H9 (cell line): Measurements from ENCODE around the gene KCNMA1. TPM values are rescaled to one million over a fixed set of nuclear protein-coding genes. Genes with fewer than 3 reads are reported as not detected.

ENCODE experiments used
- DNase-seq: peaks from one replicate; pipeline ENCODE4 v3.0.0-alpha.2; 2017
- H2AFZ ChIP-seq: one replicate; pipeline ENCODE4 v1.6.1; 2013; ENCODE audit warnings: mild to moderate bottlenecking, low read length, control low read depth, moderate library complexity
- H2AK5ac ChIP-seq: 2 replicates; pipeline ENCODE4 v1.6.1; 2013; ENCODE audit warnings: low read length, control low read depth, mixed read lengths; ENCODE audit not compliant: insufficient read length
- H2BK120ac ChIP-seq: one replicate; pipeline ENCODE4 v1.6.1; 2013; ENCODE audit warnings: low read depth, mild to moderate bottlenecking, low read length, control low read depth, inconsistent platforms; ENCODE audit not compliant: poor library complexity, severe bottlenecking
- H2BK12ac ChIP-seq: 2 replicates; pipeline ENCODE4 v1.6.1; 2013; ENCODE audit warnings: low read length, control low read depth, mixed read lengths, low read depth; ENCODE audit not compliant: insufficient read length
- H2BK15ac ChIP-seq: 2 replicates; pipeline ENCODE4 v1.6.1; 2013; ENCODE audit warnings: low read depth, low read length, control low read depth
- H2BK20ac ChIP-seq: one replicate; pipeline ENCODE4 v1.6.1; 2013; ENCODE audit warnings: low read depth, mild to moderate bottlenecking, low read length, control low read depth, inconsistent platforms; ENCODE audit not compliant: poor library complexity, severe bottlenecking
- H2BK5ac ChIP-seq: 2 replicates; pipeline ENCODE4 v1.6.1; 2013; ENCODE audit warnings: low read length, control low read depth, mixed read lengths; ENCODE audit not compliant: insufficient read length
- H3K14ac ChIP-seq: 2 replicates; pipeline ENCODE4 v1.6.1; 2013; ENCODE audit warnings: low read length, control low read depth; ENCODE audit not compliant: insufficient read depth
- H3K18ac ChIP-seq: 2 replicates; pipeline ENCODE4 v1.6.1; 2013; ENCODE audit warnings: low read depth, mild to moderate bottlenecking, mixed read lengths, low read length, control low read depth; ENCODE audit not compliant: insufficient read length
- H3K23ac ChIP-seq: 2 replicates; pipeline ENCODE4 v1.6.1; 2013; ENCODE audit warnings: low read length, control low read depth, mixed read lengths, low read depth; ENCODE audit not compliant: insufficient read length
- H3K23me2 ChIP-seq: 2 replicates; pipeline ENCODE4 v1.6.1; 2013; ENCODE audit warnings: low read depth, mild to moderate bottlenecking, mixed read lengths, low read length, control low read depth; ENCODE audit not compliant: insufficient read length, poor library complexity, severe bottlenecking
- H3K27ac ChIP-seq: 2 replicates; pipeline ENCODE4 v1.5.1; 2013; ENCODE audit warnings: low read length, control low read depth, mixed read lengths, low read depth; ENCODE audit not compliant: insufficient read length
- H3K27me3 ChIP-seq: 2 replicates; pipeline ENCODE4 v1.6.1; 2013; ENCODE audit warnings: low read length, control low read depth, inconsistent platforms; ENCODE audit not compliant: insufficient read depth
- H3K4ac ChIP-seq: 2 replicates; pipeline ENCODE4 v1.6.1; 2013; ENCODE audit warnings: low read depth, mild to moderate bottlenecking, control low read depth, inconsistent platforms, low read length, moderate library complexity
- H3K4me1 ChIP-seq: 2 replicates; pipeline ENCODE4 v1.6.1; 2013; ENCODE audit warnings: low read length, control low read depth, inconsistent platforms; ENCODE audit not compliant: insufficient read depth
- H3K4me2 ChIP-seq: 2 replicates; pipeline ENCODE4 v1.6.1; 2013; ENCODE audit warnings: low read length, control low read depth, mixed read lengths; ENCODE audit not compliant: insufficient read length, insufficient read depth
- H3K56ac ChIP-seq: 2 replicates; pipeline ENCODE4 v1.6.1; 2013; ENCODE audit warnings: low read depth, mild to moderate bottlenecking, mixed read lengths, low read length, control low read depth; ENCODE audit not compliant: insufficient read length
- H3K79me1 ChIP-seq: 2 replicates; pipeline ENCODE4 v1.6.1; 2013; ENCODE audit warnings: low read depth, mild to moderate bottlenecking, moderate library complexity, low read length, control low read depth, inconsistent platforms; ENCODE audit not compliant: insufficient read depth, poor library complexity, severe bottlenecking
- H3K79me2 ChIP-seq: 2 replicates; pipeline ENCODE4 v1.6.1; 2013; ENCODE audit warnings: low read length, control low read depth, inconsistent platforms; ENCODE audit not compliant: insufficient read depth
- H3K9ac ChIP-seq: 2 replicates; pipeline ENCODE4 v1.6.1; 2013; ENCODE audit warnings: low read length, control low read depth, mixed read lengths; ENCODE audit not compliant: insufficient read length; ENCODE audit errors: extremely low read depth
- H3K9me3 ChIP-seq: one replicate; pipeline ENCODE4 v1.6.1; 2013; ENCODE audit warnings: low read depth, low read length, inconsistent platforms; ENCODE audit not compliant: control insufficient read depth
- H3T11ph ChIP-seq: one replicate; pipeline ENCODE4 v1.6.1; 2013; ENCODE audit warnings: mild to moderate bottlenecking, low read length, control low read depth, inconsistent platforms
- H4K20me1 ChIP-seq: one replicate; pipeline ENCODE4 v1.6.1; 2013; ENCODE audit not compliant: control insufficient read depth, insufficient read length, insufficient read depth
- H4K5ac ChIP-seq: 2 replicates; pipeline ENCODE4 v1.6.1; 2013; ENCODE audit warnings: low read depth, mild to moderate bottlenecking, mixed read lengths, low read length, control low read depth; ENCODE audit not compliant: insufficient read length
- H4K8ac ChIP-seq: replicated peaks from 2 replicates; pipeline ENCODE4 v1.6.1; 2013; ENCODE audit warnings: low read length, control low read depth, mixed read lengths, low read depth; ENCODE audit not compliant: insufficient read length
- H4K91ac ChIP-seq: 2 replicates; pipeline ENCODE4 v1.6.1; 2013; ENCODE audit warnings: low read depth, mild to moderate bottlenecking, moderate library complexity, mixed read lengths, low read length, control low read depth; ENCODE audit not compliant: insufficient read length
- H3K27ac Mint-ChIP-seq, 3 experiments: 2 replicates in 2 of 3; 3 replicates in 1 of 3; pipeline ENCODE4 v1.8.0; 2020 to 2021; ENCODE audit warnings: mixed read lengths in 3 of 3, mild to moderate bottlenecking in 1 of 3, moderate library complexity in 1 of 3
- H3K27me3 Mint-ChIP-seq: 2 replicates; pipeline ENCODE4 v1.8.0; 2021; ENCODE audit warnings: low read depth, mild to moderate bottlenecking, moderate library complexity, mixed read lengths
- H3K36me3 Mint-ChIP-seq, 3 experiments: 2 replicates in 2 of 3; 3 replicates in 1 of 3; pipeline ENCODE4 v1.8.0; 2020 to 2021; ENCODE audit warnings: low read depth in 3 of 3, mixed read lengths in 3 of 3; ENCODE audit not compliant: insufficient read depth in 1 of 3
- H3K4me1 Mint-ChIP-seq, 2 experiments: 2 replicates each; pipeline ENCODE4 v1.8.0; 2020; ENCODE audit warnings: mixed read lengths in 2 of 2
- H3K4me3 Mint-ChIP-seq, 2 experiments: 2 replicates in 1 of 2; 3 replicates in 1 of 2; pipeline ENCODE4 v1.8.0; 2020 to 2021; ENCODE audit warnings: mild to moderate bottlenecking in 2 of 2, mixed read lengths in 2 of 2, moderate library complexity in 1 of 2
- H3K9me3 Mint-ChIP-seq, 2 experiments: 2 replicates in 1 of 2; 3 replicates in 1 of 2; pipeline ENCODE4 v1.8.0; 2020; ENCODE audit warnings: mild to moderate bottlenecking in 2 of 2, mixed read lengths in 2 of 2, moderate library complexity in 1 of 2
- CTCF ChIP-seq: fragments of 200-600 bp; sonication (generic); conservative IDR thresholded peaks from 3 replicates; pipeline ENCODE4 v1.8.0; 2021; ENCODE audit warnings: antibody characterized with exemption, mild to moderate bottlenecking
- WGBS: extraction: QIAGEN DNeasy Blood & Tissue Kit; methylation state at CpG from one replicate; pipeline ENCODE4 v1.1.7; 2013; ENCODE audit warnings: missing lambda C conversion rate, low lambda C conversion rate, mixed read lengths; ENCODE audit not compliant: insufficient read length; ENCODE audit errors: extremely low coverage; 5-methylcytosine and 5-hydroxymethylcytosine counted together
- total RNA-seq: library from RNA; stranded (reverse); gene quantifications from 2 replicates; pipeline ENCODE4 v1.2.1, GENCODE V29; 2021

Gene KCNMA1
- total RNA-seq, 1 experiment from 2014 or later, result 2.0 TPM

GRCh38 chr10:77505431-77506334 lies 131.9 kb downstream of the KCNMA1 start:
- H3K9me3 ChIP-seq, result no peaks in the 10 kb centered on the region
- Mint-ChIP-seq H3K4me1 (peaks cover 4% of the 10 kb centered on the region in 2 experiments; a peak in 3 of 4 replicates), H3K4me3 (no peak overlapping the region; a peak in 1 of 5 replicates), H3K9me3 (no peaks in the 10 kb centered on the region), H3K36me3 (no peaks in the 10 kb centered on the region), H3K27ac (no peak overlapping the region), H3K27me3 (peaks cover 3% of the 10 kb centered on the region; the same call in 1 of the 2 replicates)
- H4K91ac ChIP-seq, result no peak overlapping the region
- H2BK120ac ChIP-seq, result no peak overlapping the region
- H2BK20ac ChIP-seq, result no peak overlapping the region
- no peak overlapping the region for H3K23ac ChIP-seq
- H3K56ac ChIP-seq, result no peak overlapping the region
- no peaks in the 10 kb centered on the region for H3K4me1 ChIP-seq
- H3K9ac ChIP-seq, result no peak overlapping the region
- no peak overlapping the region for H2BK15ac ChIP-seq
- no peak overlapping the region for H2AK5ac ChIP-seq
- H3K79me2 ChIP-seq, result no peaks in the 10 kb centered on the region
- H3K4me2 ChIP-seq, result no peak overlapping the region
- no CpG with 5 or more reads among the region's 2 CpGs for WGBS
- H3K79me1 ChIP-seq, result no peaks in the 10 kb centered on the region
- no peak overlapping the region for H3T11ph ChIP-seq
- no peak overlapping the region for H3K14ac ChIP-seq
- TF ChIP-seq CTCF, result no peak; the same call in 2 of the 3 replicates
- H2AFZ ChIP-seq, result no peak overlapping the region
- H3K23me2 ChIP-seq, result no peaks in the 10 kb centered on the region
- no peak overlapping the region for H4K5ac ChIP-seq
- H4K20me1 ChIP-seq, result no peaks in the 10 kb centered on the region
- H4K8ac ChIP-seq, result no peak overlapping the region
- H3K4ac ChIP-seq, result no peak overlapping the region
- H3K27me3 ChIP-seq, result no peaks in the 10 kb centered on the region
- no peak overlapping the region for H2BK12ac ChIP-seq
- no peak overlapping the region for H2BK5ac ChIP-seq
- H3K18ac ChIP-seq, result no peak overlapping the region
- no peak for DNase-seq
- H3K27ac ChIP-seq, result no peak overlapping the region
